ENCODE data around the gene FEN1. TPM values are rescaled to one million over a fixed set of nuclear protein-coding genes. Genes with fewer than 3 reads are reported as not detected.

The FEN1 gene
- total and polyA plus RNA-seq, 2 donors (not counting 1 experiment from before 2014, with no cell fraction given): 3.4 to 9.8 TPM

DNA sequence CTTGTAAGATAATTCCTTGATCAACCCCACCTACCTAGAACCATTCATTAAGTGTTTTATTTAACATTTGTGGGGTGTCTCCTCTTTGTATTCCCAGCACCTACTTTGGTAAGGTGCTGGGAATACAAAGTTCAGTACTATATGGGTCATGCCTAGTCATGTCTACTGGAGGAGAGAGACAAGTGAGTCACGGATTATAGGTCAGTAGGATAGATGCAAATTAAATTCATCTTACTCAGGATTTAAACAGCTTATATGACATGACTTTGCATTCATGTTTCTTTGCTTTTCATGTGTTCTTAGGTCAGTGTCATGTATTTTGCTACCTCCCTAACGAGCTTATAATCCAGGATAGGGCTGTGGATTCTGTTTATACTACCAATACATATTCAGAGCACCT, 27.5 kb downstream of the FEN1 start:
- Histone ChIP-seq H3K9ac (ENCODE audit: low read length) (no peak overlapping the region), H3K79me2 (ENCODE audit: control insufficient read depth, insufficient read depth, low read length) (no peaks in the 10 kb centered on the region), H3K4me2 (replicated peaks; ENCODE audit: low read depth, low read length, poor library complexity, severe bottlenecking) (no peak overlapping the region), H3K27me3 (replicated peaks in 1 of 4; ENCODE audit: control extremely low read depth in 1 of 4, control insufficient read depth in 3 of 4, insufficient read depth in 4 of 4, low read length in 3 of 4) (peaks cover 0 to 15% (median 4%) of the 10 kb centered on the region in 4 experiments), H3K36me3 (replicated peaks in 1 of 2; ENCODE audit: control extremely low read depth in 1 of 2, control insufficient read depth in 1 of 2, extremely low read depth in 1 of 2, insufficient read depth in 2 of 2, low read length in 1 of 2) (no peaks in the 10 kb centered on the region), H4K20me1 (ENCODE audit: control insufficient read depth, insufficient read depth, low read length, poor library complexity, severe bottlenecking) (no peaks in the 10 kb centered on the region), H3K4me1 (ENCODE audit: control insufficient read depth in 2 of 2, insufficient read depth in 2 of 2, low read length in 2 of 2) (peaks cover 4 to 17% of the 10 kb centered on the region in 2 donors), H3K27ac (ENCODE audit: low read length in 2 of 2) (no peak overlapping the region), H2AFZ (ENCODE audit: insufficient read depth, low read depth, low read length, poor library complexity, severe bottlenecking) (no peak overlapping the region), H3K9me3 (ENCODE audit: control extremely low read depth in 1 of 3, control insufficient read depth in 2 of 3, insufficient read depth in 1 of 3, low read length in 2 of 3) (no peaks in the 10 kb centered on the region), H3K4me3 (ENCODE audit: control extremely low read depth in 1 of 5, extremely low read depth in 1 of 5, insufficient read depth in 1 of 5, low read depth in 2 of 5, low read length in 4 of 5) (no peak overlapping the region)
- intact Hi-C loops (cut with micrococcal nuclease): no loop called here
- DNase-seq (no peak), ATAC-seq (ENCODE audit: low read depth) (no peak)
- Mint-ChIP-seq H3K4me1 (peaks cover 10% of the 10 kb centered on the region), H3K9me3 (ENCODE audit: insufficient read depth) (no peaks in the 10 kb centered on the region), H3K4me3 (no peak overlapping the region), H3K27ac (no peak overlapping the region), H3K27me3 (no peaks in the 10 kb centered on the region)
- WGBS (ENCODE audit: insufficient coverage): no CpG with 5 or more reads among the region's 2 CpGs
- ChIA-PET CTCF (interaction anchor here (2.2 kb wide), 1 partner anchor 23 kb away, joined by 5 read pairs; no protein-coding TSS in a partner anchor), POLR2A (no interaction called here)
- no peak for TF ChIP-seq EZH2 (IDR thresholded peaks at IDR 0.05; ENCODE audit: borderline replicate concordance, insufficient read depth, low read depth, low read length, poor library complexity, severe bottlenecking)
- no peak for TF ChIP-seq CTCF (IDR thresholded peaks at IDR 0.05)

DNA sequence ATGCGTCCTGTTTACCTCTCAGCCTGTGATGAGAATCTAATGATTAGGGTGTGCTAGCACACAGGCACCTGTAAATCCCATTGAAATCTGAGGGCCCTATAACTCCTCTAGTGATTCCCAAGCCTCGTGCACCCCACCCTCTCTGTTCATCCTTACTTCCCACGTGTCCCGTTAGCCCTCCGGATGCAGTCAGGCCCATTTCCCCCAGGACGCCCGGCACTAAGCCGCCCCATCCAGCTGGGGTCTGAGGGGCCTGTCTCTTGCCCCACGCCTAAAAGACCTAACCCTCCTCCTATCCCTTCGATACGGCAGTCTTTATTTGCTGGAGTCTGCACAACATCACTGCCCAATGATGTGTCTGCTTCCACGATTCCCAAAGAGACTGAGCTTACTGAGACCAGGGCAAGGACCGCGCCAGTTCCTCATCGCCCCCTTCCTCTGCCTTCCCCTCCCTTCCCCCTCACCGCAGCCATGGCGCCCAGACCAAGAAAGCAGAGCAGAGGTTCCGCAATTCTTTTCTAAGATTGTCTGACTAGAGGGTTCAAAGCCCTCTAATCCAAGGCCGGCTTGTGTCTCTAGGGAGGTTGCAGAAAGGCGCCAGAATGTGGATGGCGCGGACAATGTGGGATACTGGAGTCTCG, 34.3 kb downstream of the FEN1 start:
- peaks cover 13 to 23% of the 10 kb centered on the region in 2 donors for H3K4me1 ChIP-seq (ENCODE audit: control insufficient read depth in 2 of 2, insufficient read depth in 2 of 2, low read length in 2 of 2)
- Mint-ChIP-seq H3K4me3 (peak overlapping the region; percentile 93), H3K27ac (peak overlapping the region; percentile 76), H3K4me1 (peaks cover 17% of the 10 kb centered on the region), H3K27me3 (no peaks in the 10 kb centered on the region), H3K9me3 (ENCODE audit: insufficient read depth) (no peaks in the 10 kb centered on the region)
- TF ChIP-seq EZH2 (IDR thresholded peaks at IDR 0.05; ENCODE audit: borderline replicate concordance, insufficient read depth, low read depth, low read length, poor library complexity, severe bottlenecking): no peak
- no peak for TF ChIP-seq CTCF (IDR thresholded peaks at IDR 0.05)
- H3K4me3 ChIP-seq (ENCODE audit: control extremely low read depth in 1 of 5, extremely low read depth in 1 of 5, insufficient read depth in 1 of 5, low read depth in 2 of 5, low read length in 4 of 5): peak overlapping the region; percentile 21 to 70 (median 62)
- no peaks in the 10 kb centered on the region for H4K20me1 ChIP-seq (ENCODE audit: control insufficient read depth, insufficient read depth, low read length, poor library complexity, severe bottlenecking)
- peak overlapping the region; percentile 65 for H3K9ac ChIP-seq (ENCODE audit: low read length)
- peak overlapping the region in 1 of 2 donors; percentile 45 for H3K27ac ChIP-seq (ENCODE audit: low read length in 2 of 2)
- DNase-seq (peak; percentile 69), ATAC-seq (ENCODE audit: low read depth) (peak; percentile 29)
- WGBS (ENCODE audit: insufficient coverage): 5% methylated on average over 21 of the region's 23 CpGs
- no peaks in the 10 kb centered on the region for H3K79me2 ChIP-seq (ENCODE audit: control insufficient read depth, insufficient read depth, low read length)
- intact Hi-C loops (cut with micrococcal nuclease): loop anchor here (1.0 kb wide), 1 partner anchor 11 kb away; no protein-coding TSS in a partner anchor
- H3K9me3 ChIP-seq (ENCODE audit: control extremely low read depth in 1 of 3, control insufficient read depth in 2 of 3, insufficient read depth in 1 of 3, low read length in 2 of 3): no peaks in the 10 kb centered on the region
- POLR2A ChIA-PET: interaction anchor here (0.6 to 1.4 kb wide), 2 partner anchors 12 to 136 kb away, joined by 7 to 8 read pairs; no protein-coding TSS in a partner anchor
- CTCF ChIA-PET: interaction anchor here (0.5 to 2.4 kb wide), 6 partner anchors 9 to 281 kb away, joined by 3 to 15 read pairs (median 3); partner anchors contain the start of gene FADS1
- peak overlapping the region; percentile 88 for H2AFZ ChIP-seq (ENCODE audit: insufficient read depth, low read depth, low read length, poor library complexity, severe bottlenecking)
- no peaks in the 10 kb centered on the region for H3K36me3 ChIP-seq (replicated peaks in 1 of 2; ENCODE audit: control extremely low read depth in 1 of 2, control insufficient read depth in 1 of 2, extremely low read depth in 1 of 2, insufficient read depth in 2 of 2, low read length in 1 of 2)
- peaks cover 0 to 13% (median 2%) of the 10 kb centered on the region in 4 experiments for H3K27me3 ChIP-seq (replicated peaks in 1 of 4; ENCODE audit: control extremely low read depth in 1 of 4, control insufficient read depth in 3 of 4, insufficient read depth in 4 of 4, low read length in 3 of 4)
- peak overlapping the region; percentile 93 for H3K4me2 ChIP-seq (replicated peaks; ENCODE audit: low read depth, low read length, poor library complexity, severe bottlenecking)

Measured in B cell (primary cell).